ENCODE measurements around the gene TTC9B.

DNA sequence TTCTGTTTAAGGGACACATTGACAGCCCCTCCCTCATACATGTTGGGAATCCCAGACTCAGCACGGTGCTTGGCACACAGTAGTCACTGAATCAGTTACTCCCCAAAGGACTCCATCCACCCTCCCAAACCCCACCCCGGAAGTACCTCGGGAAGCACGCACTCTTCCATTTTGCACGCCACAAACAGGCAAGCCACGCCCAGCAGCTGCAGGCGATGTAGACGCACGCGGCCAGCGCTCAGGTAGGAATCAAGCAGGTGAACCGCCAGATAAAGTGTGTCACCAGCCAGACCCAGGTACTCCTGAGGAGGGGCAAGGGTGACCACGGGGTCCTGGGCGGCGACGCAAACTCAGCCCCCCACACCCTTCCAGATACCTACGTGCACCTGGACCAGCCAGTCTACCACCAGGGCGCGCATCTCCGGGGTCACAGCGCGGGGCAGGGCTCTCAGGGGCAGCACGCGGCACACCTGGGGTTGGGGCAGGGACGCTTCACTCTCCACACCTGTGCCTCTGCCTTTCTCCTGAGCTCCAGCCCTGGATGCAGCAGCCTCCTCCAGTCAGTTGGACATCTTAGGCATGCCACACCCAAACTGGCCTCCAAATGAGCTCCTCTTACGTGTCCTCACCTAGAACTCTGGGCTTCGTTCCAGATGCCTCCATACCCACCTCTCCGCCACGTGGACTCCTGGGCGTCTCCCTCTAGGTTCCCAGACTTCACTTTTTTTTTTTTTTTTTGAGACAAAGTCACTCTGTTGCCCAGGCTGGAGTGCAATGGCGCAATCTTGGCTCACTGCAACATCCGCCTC is 6.4 kb upstream of the TTC9B start:
- TF ChIP-seq, protein P1, sequence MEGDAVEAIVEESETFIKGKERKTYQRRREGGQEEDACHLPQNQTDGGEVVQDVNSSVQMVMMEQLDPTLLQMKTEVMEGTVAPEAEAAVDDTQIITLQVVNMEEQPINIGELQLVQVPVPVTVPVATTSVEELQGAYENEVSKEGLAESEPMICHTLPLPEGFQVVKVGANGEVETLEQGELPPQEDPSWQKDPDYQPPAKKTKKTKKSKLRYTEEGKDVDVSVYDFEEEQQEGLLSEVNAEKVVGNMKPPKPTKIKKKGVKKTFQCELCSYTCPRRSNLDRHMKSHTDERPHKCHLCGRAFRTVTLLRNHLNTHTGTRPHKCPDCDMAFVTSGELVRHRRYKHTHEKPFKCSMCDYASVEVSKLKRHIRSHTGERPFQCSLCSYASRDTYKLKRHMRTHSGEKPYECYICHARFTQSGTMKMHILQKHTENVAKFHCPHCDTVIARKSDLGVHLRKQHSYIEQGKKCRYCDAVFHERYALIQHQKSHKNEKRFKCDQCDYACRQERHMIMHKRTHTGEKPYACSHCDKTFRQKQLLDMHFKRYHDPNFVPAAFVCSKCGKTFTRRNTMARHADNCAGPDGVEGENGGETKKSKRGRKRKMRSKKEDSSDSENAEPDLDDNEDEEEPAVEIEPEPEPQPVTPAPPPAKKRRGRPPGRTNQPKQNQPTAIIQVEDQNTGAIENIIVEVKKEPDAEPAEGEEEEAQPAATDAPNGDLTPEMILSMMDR (IDR thresholded peaks at IDR 0.05), result no peak
- TF ChIP-seq POLR2AphosphoS5 (IDR thresholded peaks at IDR 0.05; ENCODE audit: insufficient read depth in 1 of 2, low read depth in 1 of 2), result no peak
